Measurements from ENCODE around the gene TNNT2.

Gene TNNT2

GRCh38 chr1:201401700-201402099, 24.2 kb upstream of the TNNT2 start:
- no peak for DNase-seq

- no peak for DNase-seq
Observed at GRCh38 chr1:201400852-201401230, 23.4 kb upstream of the TNNT2 start.

- DNase-seq, result no peak
Observed at GRCh38 chr1:201400212-201400851, 22.9 kb upstream of the TNNT2 start.

GRCh38 chr1:201399352-201400126, 22.1 kb upstream of the TNNT2 start:
- no peak for DNase-seq

- DNase-seq, result no peak
Observed at GRCh38 chr1:201399018-201399351, 21.5 kb upstream of the TNNT2 start, which contains the start of gene LAD1. TSS of gene LAD1 (minus strand) at chr1:201399324. CDS start at chr1:201399306, 18 bp downstream.

GRCh38 chr1:201397675-201398074, 20.2 kb upstream of the TNNT2 start:
- no peak for DNase-seq

- DNase-seq, result no peak
Observed at GRCh38 chr1:201396861-201397464, 19.5 kb upstream of the TNNT2 start.

GRCh38 chr1:201395936-201396335, 18.5 kb upstream of the TNNT2 start:
- no peak for DNase-seq

GRCh38 chr1:201394591-201394990, 17.1 kb upstream of the TNNT2 start:
- DNase-seq, result no peak

GRCh38 chr1:201393076-201393475, 15.6 kb upstream of the TNNT2 start:
- DNase-seq, result no peak

- no peak for DNase-seq
Observed at GRCh38 chr1:201391651-201392511, 14.4 kb upstream of the TNNT2 start.

GRCh38 chr1:201391225-201391624, 13.7 kb upstream of the TNNT2 start:
- no peak for DNase-seq

GRCh38 chr1:201389051-201389450, 11.6 kb upstream of the TNNT2 start:
- DNase-seq, result no peak

- DNase-seq, result no peak
Observed at GRCh38 chr1:201386208-201386607, 8.7 kb upstream of the TNNT2 start.

GRCh38 chr1:201385299-201385891, 7.9 kb upstream of the TNNT2 start:
- DNase-seq, result no peak

- DNase-seq, result no peak
Observed at GRCh38 chr1:201384406-201384782, 6.9 kb upstream of the TNNT2 start.

GRCh38 chr1:201383647-201384405, 6.3 kb upstream of the TNNT2 start:
- DNase-seq, result no peak

GRCh38 chr1:201381130-201381529, 3.6 kb upstream of the TNNT2 start:
- DNase-seq, result no peak

GRCh38 chr1:201379733-201380242, 2.3 kb upstream of the TNNT2 start:
- DNase-seq, result no peak

- DNase-seq, result no peak
Observed at GRCh38 chr1:201378804-201379203, 1.3 kb upstream of the TNNT2 start.

GRCh38 chr1:201376464-201377374, 761 bp downstream of the TNNT2 start:
- no peak for DNase-seq
